GM18511 (cell line): ENCODE results near the gene STK26.
"Not testable (repeated sequence)": the region's sequence is repeated elsewhere in the genome, so short reads cannot be mapped to it uniquely, and the experiment has no call there.

Source experiments
- ATAC-seq: cut with Tn5 transposase; IDR thresholded peaks from one replicate; pipeline ENCODE4 v1.9.1; 2021; ENCODE audit warnings: mild to moderate bottlenecking, moderate library complexity; ENCODE audit not compliant: unreplicated experiment

Gene STK26

GRCh38 chrX:132034648-132035047, 11.5 kb downstream of the STK26 start:
- peak; percentile 47 for ATAC-seq

- no peak for ATAC-seq
These were observed 14.4 kb downstream of the STK26 start for GRCh38 chrX:132037479-132037993.

- no peak for ATAC-seq
These were observed 17.0 kb downstream of the STK26 start for GRCh38 chrX:132040066-132040465.

GRCh38 chrX:132041015-132041414, 17.9 kb downstream of the STK26 start:
- no peak for ATAC-seq

- no peak for ATAC-seq
These were observed 20.9 kb downstream of the STK26 start for GRCh38 chrX:132043977-132044376.

GRCh38 chrX:132044953-132045352, 21.9 kb downstream of the STK26 start:
- ATAC-seq = no peak

GRCh38 chrX:132045456-132045855, 22.4 kb downstream of the STK26 start:
- no peak for ATAC-seq

GRCh38 chrX:132046533-132046932, 23.4 kb downstream of the STK26 start:
- ATAC-seq = no peak

- ATAC-seq = not testable (repeated sequence)
These were observed 28.7 kb downstream of the STK26 start for GRCh38 chrX:132051778-132052177.

GRCh38 chrX:132058050-132058449, 34.9 kb downstream of the STK26 start:
- ATAC-seq = no peak

- ATAC-seq = no peak
These were observed 35.9 kb downstream of the STK26 start for GRCh38 chrX:132058975-132059374.

- peak; percentile 65 for ATAC-seq
These were observed 37.0 kb downstream of the STK26 start for GRCh38 chrX:132059973-132060540.

- no peak for ATAC-seq
These were observed 40.2 kb downstream of the STK26 start for GRCh38 chrX:132063334-132063733.

GRCh38 chrX:132063862-132064261, 40.8 kb downstream of the STK26 start:
- ATAC-seq = no peak

- no peak for ATAC-seq
These were observed 45.3 kb downstream of the STK26 start for GRCh38 chrX:132068405-132068804.

GRCh38 chrX:132071254-132071653, 48.2 kb downstream of the STK26 start:
- ATAC-seq = peak; percentile 56

GRCh38 chrX:132077414-132077813, 54.3 kb downstream of the STK26 start:
- no peak for ATAC-seq

GRCh38 chrX:132077912-132078311, 54.8 kb downstream of the STK26 start:
- ATAC-seq = no peak

- ATAC-seq = no peak
These were observed 62.7 kb downstream of the STK26 start for GRCh38 chrX:132085786-132086185.

- no peak for ATAC-seq
These were observed 63.6 kb downstream of the STK26 start for GRCh38 chrX:132086672-132087071.

GRCh38 chrX:132088864-132089263, 65.8 kb downstream of the STK26 start:
- ATAC-seq = no peak

- ATAC-seq = no peak
These were observed 67.5 kb downstream of the STK26 start for GRCh38 chrX:132090403-132091159.
